ENCODE measurements around the gene SUPT3H. TPM values are rescaled to one million over a fixed set of nuclear protein-coding genes. Genes with fewer than 3 reads are reported as not detected.
"Not testable (repeated sequence)": the region's sequence is repeated elsewhere in the genome, so short reads cannot be mapped to it uniquely, and the experiment has no call there.

Gene SUPT3H
- total and polyA plus RNA-seq, 7 donors, result 1.7 to 4.3 (median 2.8) TPM

- 86 to 92% (median 89%) methylated on average over 2 of the region's 2 CpGs for WGBS, 3 donors
- no peaks in the 10 kb centered on the region for H3K4me1 ChIP-seq
- no peak overlapping the region for H3K4me3 ChIP-seq
- no peaks in the 10 kb centered on the region for H3K36me3 ChIP-seq (ENCODE audit: insufficient read depth in 1 of 2, low read depth in 1 of 2)
- no peaks in the 10 kb centered on the region for H3K27me3 ChIP-seq (ENCODE audit: insufficient read depth in 3 of 3, low read length in 2 of 3)
- TF ChIP-seq CTCF (IDR thresholded peaks at IDR 0.05), result no peak
- H3K27ac ChIP-seq, result no peak overlapping the region
- no peak for DNase-seq
- intact Hi-C loops (cut with DNase I), result no loop called here
- no peak for ATAC-seq
- H3K9me3 ChIP-seq, result no peaks in the 10 kb centered on the region
Measured at GRCh38 chr6:45044510-45045252, 333.1 kb downstream of the SUPT3H start.

- TF ChIP-seq CTCF (IDR thresholded peaks at IDR 0.05), result no peak
- Histone ChIP-seq H3K27ac (no peak overlapping the region), H3K4me1 (no peaks in the 10 kb centered on the region), H3K27me3 (ENCODE audit: insufficient read depth in 3 of 3, low read length in 2 of 3) (no peaks in the 10 kb centered on the region), H3K4me3 (no peak overlapping the region), H3K9me3 (no peaks in the 10 kb centered on the region), H3K36me3 (ENCODE audit: insufficient read depth in 1 of 2, low read depth in 1 of 2) (no peaks in the 10 kb centered on the region)
- ATAC-seq (no peak), DNase-seq (no peak)
- intact Hi-C loops (cut with DNase I), result no loop called here
- 60 to 73% (median 71%) methylated on average over 2 of the region's 2 CpGs for WGBS, 3 donors
Measured at GRCh38 chr6:45044086-45044485, 333.6 kb downstream of the SUPT3H start.

- H3K4me1 ChIP-seq; H3K27ac ChIP-seq; intact Hi-C loops (cut with DNase I); H3K4me3 ChIP-seq; H3K36me3 ChIP-seq (ENCODE audit: insufficient read depth in 1 of 2, low read depth in 1 of 2); H3K9me3 ChIP-seq; H3K27me3 ChIP-seq (ENCODE audit: insufficient read depth in 3 of 3, low read length in 2 of 3); DNase-seq; ATAC-seq: not testable (repeated sequence)
- WGBS, 3 donors, result 88 to 94% (median 89%) methylated on average over 2 of the region's 2 CpGs
Measured at GRCh38 chr6:45042673-45043072, 335.1 kb downstream of the SUPT3H start.

GRCh38 chr6:45038226-45038625 lies 339.5 kb downstream of the SUPT3H start:
- TF ChIP-seq CTCF (IDR thresholded peaks at IDR 0.05), result no peak
- H3K4me3 ChIP-seq, result no peak overlapping the region
- no peaks in the 10 kb centered on the region for H3K27me3 ChIP-seq (ENCODE audit: insufficient read depth in 3 of 3, low read length in 2 of 3)
- 84 to 93% (median 88%) methylated on average over 1 of the region's 1 CpG for WGBS, 3 donors
- H3K9me3 ChIP-seq, result no peaks in the 10 kb centered on the region
- intact Hi-C loops (cut with DNase I), result no loop called here
- no peak overlapping the region for H3K27ac ChIP-seq
- no peaks in the 10 kb centered on the region for H3K36me3 ChIP-seq (ENCODE audit: insufficient read depth in 1 of 2, low read depth in 1 of 2)
- ATAC-seq (no peak), DNase-seq (no peak)
- no peaks in the 10 kb centered on the region for H3K4me1 ChIP-seq

GRCh38 chr6:45036103-45036502 lies 341.6 kb downstream of the SUPT3H start:
- no peak for ATAC-seq
- H3K4me3 ChIP-seq, result no peak overlapping the region
- no peak for DNase-seq
- TF ChIP-seq CTCF (IDR thresholded peaks at IDR 0.05), result no peak
- H3K27ac ChIP-seq, result no peak overlapping the region
- intact Hi-C loops (cut with DNase I), result no loop called here
- H3K36me3 ChIP-seq (ENCODE audit: insufficient read depth in 1 of 2, low read depth in 1 of 2), result no peaks in the 10 kb centered on the region
- H3K4me1 ChIP-seq, result no peaks in the 10 kb centered on the region
- whole genome bisulfite sequencing, 3 donors, result 93 to 95% (median 94%) methylated on average over 3 of the region's 3 CpGs
- no peaks in the 10 kb centered on the region for H3K27me3 ChIP-seq (ENCODE audit: insufficient read depth in 3 of 3, low read length in 2 of 3)
- H3K9me3 ChIP-seq, result no peaks in the 10 kb centered on the region

All from psoas muscle (tissue), 8 donors.